Stimulated activated CD4-positive, alpha-beta T cell treated with anti-CD3 and anti-CD28 coated beads, Interleukin-1b, Interleukin-23, amount 100 ng/mL, for 4 hours (primary cell): Measurements from ENCODE around the gene DOK7.

ENCODE experiments used
- DNase-seq, 2 donors: peaks; one replicate each; pipeline ENCODE4 v3.0.0-alpha.2; 2020; ENCODE audit warnings: low read depth in 2 of 2

The DOK7 gene

GRCh38 chr4:3427134-3427476, 36.0 kb upstream of the DOK7 start:
- no peak for DNase-seq

GRCh38 chr4:3427706-3428446, 35.2 kb upstream of the DOK7 start:
- no peak for DNase-seq

- no peak for DNase-seq
These were observed 33.5 kb upstream of the DOK7 start for GRCh38 chr4:3429651-3430050.

- no peak for DNase-seq
These were observed 32.6 kb upstream of the DOK7 start for GRCh38 chr4:3430524-3430923.

- no peak for DNase-seq
These were observed 31.6 kb upstream of the DOK7 start for GRCh38 chr4:3431446-3431993.

GRCh38 chr4:3432381-3432790, 30.7 kb upstream of the DOK7 start:
- DNase-seq = no peak

GRCh38 chr4:3433138-3433869, 29.8 kb upstream of the DOK7 start:
- no peak for DNase-seq

GRCh38 chr4:3434881-3435685, 28.0 kb upstream of the DOK7 start:
- DNase-seq = no peak

GRCh38 chr4:3435686-3435956, 27.5 kb upstream of the DOK7 start:
- no peak for DNase-seq

GRCh38 chr4:3436048-3436797, 26.9 kb upstream of the DOK7 start:
- no peak for DNase-seq

- DNase-seq = no peak
These were observed 26.1 kb upstream of the DOK7 start for GRCh38 chr4:3436798-3437581.

GRCh38 chr4:3437582-3437936, 25.5 kb upstream of the DOK7 start:
- no peak for DNase-seq

GRCh38 chr4:3437998-3438846, 24.9 kb upstream of the DOK7 start:
- no peak for DNase-seq

- DNase-seq = no peak
These were observed 24.3 kb upstream of the DOK7 start for GRCh38 chr4:3438847-3439180.

GRCh38 chr4:3439391-3439790, 23.7 kb upstream of the DOK7 start:
- DNase-seq = no peak

GRCh38 chr4:3440011-3440410, 23.1 kb upstream of the DOK7 start:
- no peak for DNase-seq

- no peak for DNase-seq
These were observed 22.1 kb upstream of the DOK7 start for GRCh38 chr4:3440979-3441500.

- no peak for DNase-seq
These were observed 21.3 kb upstream of the DOK7 start, which contains the start of gene HGFAC for GRCh38 chr4:3441501-3442459. TSS of gene HGFAC (plus strand) at chr4:3441968. CDS start at chr4:3442002, 34 bp downstream.

GRCh38 chr4:3442460-3442958, 20.6 kb upstream of the DOK7 start:
- DNase-seq = no peak
